Measurements from ENCODE around the gene ACTR5.

DNA sequence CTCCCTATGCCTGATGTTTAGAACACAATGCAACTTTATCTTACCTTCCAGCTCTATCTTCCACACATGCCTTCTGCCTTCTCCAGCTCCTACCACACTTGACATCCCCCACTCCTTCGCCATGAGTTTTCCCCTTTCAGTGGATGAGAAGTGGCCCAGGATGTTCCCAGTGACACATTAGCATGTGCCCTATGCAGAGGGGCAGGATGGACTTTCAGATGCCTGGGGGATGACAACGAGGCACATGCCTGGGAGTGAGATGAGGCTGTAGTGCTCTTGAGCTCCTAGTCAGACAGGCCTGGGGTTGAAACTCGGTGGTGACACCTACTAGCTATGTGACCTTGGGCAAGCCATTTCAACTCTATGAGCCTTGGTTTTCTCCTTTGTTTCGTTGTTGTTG is 44.1 kb upstream of the ACTR5 start:
- TF ChIP-seq, protein P1, sequence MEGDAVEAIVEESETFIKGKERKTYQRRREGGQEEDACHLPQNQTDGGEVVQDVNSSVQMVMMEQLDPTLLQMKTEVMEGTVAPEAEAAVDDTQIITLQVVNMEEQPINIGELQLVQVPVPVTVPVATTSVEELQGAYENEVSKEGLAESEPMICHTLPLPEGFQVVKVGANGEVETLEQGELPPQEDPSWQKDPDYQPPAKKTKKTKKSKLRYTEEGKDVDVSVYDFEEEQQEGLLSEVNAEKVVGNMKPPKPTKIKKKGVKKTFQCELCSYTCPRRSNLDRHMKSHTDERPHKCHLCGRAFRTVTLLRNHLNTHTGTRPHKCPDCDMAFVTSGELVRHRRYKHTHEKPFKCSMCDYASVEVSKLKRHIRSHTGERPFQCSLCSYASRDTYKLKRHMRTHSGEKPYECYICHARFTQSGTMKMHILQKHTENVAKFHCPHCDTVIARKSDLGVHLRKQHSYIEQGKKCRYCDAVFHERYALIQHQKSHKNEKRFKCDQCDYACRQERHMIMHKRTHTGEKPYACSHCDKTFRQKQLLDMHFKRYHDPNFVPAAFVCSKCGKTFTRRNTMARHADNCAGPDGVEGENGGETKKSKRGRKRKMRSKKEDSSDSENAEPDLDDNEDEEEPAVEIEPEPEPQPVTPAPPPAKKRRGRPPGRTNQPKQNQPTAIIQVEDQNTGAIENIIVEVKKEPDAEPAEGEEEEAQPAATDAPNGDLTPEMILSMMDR (IDR thresholded peaks at IDR 0.05): no peak
- TF ChIP-seq POLR2A (IDR thresholded peaks at IDR 0.05) (no peak), POLR2AphosphoS5 (IDR thresholded peaks at IDR 0.05) (no peak), EP300 (IDR thresholded peaks at IDR 0.05) (no peak)
